ENCODE results near the gene GPR152.

GPR152 gene

GRCh38 chr11:67412495-67413179 lies 39.9 kb downstream of the GPR152 start:
- no peaks in the 10 kb centered on the region for H3K9me3 ChIP-seq (ENCODE audit: control insufficient read depth, low read depth, low read length)
- H3K4me1 ChIP-seq (ENCODE audit: control insufficient read depth, low read depth, low read length) = peaks cover 3% of the 10 kb centered on the region
- peaks cover 16% of the 10 kb centered on the region for H3K27me3 ChIP-seq (ENCODE audit: control insufficient read depth, insufficient read depth, low read length)
- H3K36me3 ChIP-seq (ENCODE audit: control insufficient read depth, low read depth, low read length) = no peaks in the 10 kb centered on the region
- no peak overlapping the region for H3K27ac ChIP-seq (ENCODE audit: low read length)
- H3K9ac ChIP-seq (ENCODE audit: low read length) = no peak overlapping the region
- no peak overlapping the region for H3K4me3 ChIP-seq (ENCODE audit: low read length)

GRCh38 chr11:67411785-67412152 lies 40.8 kb downstream of the GPR152 start:
- Histone ChIP-seq H3K9ac (ENCODE audit: low read length) (no peak overlapping the region), H3K27ac (ENCODE audit: low read length) (no peak overlapping the region), H3K9me3 (ENCODE audit: control insufficient read depth, low read depth, low read length) (no peaks in the 10 kb centered on the region), H3K27me3 (ENCODE audit: control insufficient read depth, insufficient read depth, low read length) (peaks cover 16% of the 10 kb centered on the region), H3K4me3 (ENCODE audit: low read length) (no peak overlapping the region), H3K4me1 (ENCODE audit: control insufficient read depth, low read depth, low read length) (peaks cover 3% of the 10 kb centered on the region), H3K36me3 (ENCODE audit: control insufficient read depth, low read depth, low read length) (no peaks in the 10 kb centered on the region)

- no peak overlapping the region for H3K9ac ChIP-seq (ENCODE audit: low read length)
- peaks cover 16% of the 10 kb centered on the region for H3K27me3 ChIP-seq (ENCODE audit: control insufficient read depth, insufficient read depth, low read length)
- peaks cover 3% of the 10 kb centered on the region for H3K4me1 ChIP-seq (ENCODE audit: control insufficient read depth, low read depth, low read length)
- no peak overlapping the region for H3K4me3 ChIP-seq (ENCODE audit: low read length)
- no peaks in the 10 kb centered on the region for H3K9me3 ChIP-seq (ENCODE audit: control insufficient read depth, low read depth, low read length)
- H3K36me3 ChIP-seq (ENCODE audit: control insufficient read depth, low read depth, low read length) = no peaks in the 10 kb centered on the region
- H3K27ac ChIP-seq (ENCODE audit: low read length) = no peak overlapping the region
Observed at GRCh38 chr11:67410984-67411784, 41.3 kb downstream of the GPR152 start.

GRCh38 chr11:67410369-67410831 lies 42.1 kb downstream of the GPR152 start:
- Histone ChIP-seq H3K9ac (ENCODE audit: low read length) (no peak overlapping the region), H3K27ac (ENCODE audit: low read length) (no peak overlapping the region), H3K9me3 (ENCODE audit: control insufficient read depth, low read depth, low read length) (no peaks in the 10 kb centered on the region), H3K27me3 (ENCODE audit: control insufficient read depth, insufficient read depth, low read length) (peaks cover 13% of the 10 kb centered on the region), H3K36me3 (ENCODE audit: control insufficient read depth, low read depth, low read length) (no peaks in the 10 kb centered on the region), H3K4me1 (ENCODE audit: control insufficient read depth, low read depth, low read length) (peaks cover 3% of the 10 kb centered on the region), H3K4me3 (ENCODE audit: low read length) (no peak overlapping the region)

GRCh38 chr11:67409781-67410368 lies 42.7 kb downstream of the GPR152 start:
- Histone ChIP-seq H3K4me3 (ENCODE audit: low read length) (no peak overlapping the region), H3K9me3 (ENCODE audit: control insufficient read depth, low read depth, low read length) (no peaks in the 10 kb centered on the region), H3K36me3 (ENCODE audit: control insufficient read depth, low read depth, low read length) (no peaks in the 10 kb centered on the region), H3K27me3 (ENCODE audit: control insufficient read depth, insufficient read depth, low read length) (peaks cover 9% of the 10 kb centered on the region), H3K27ac (ENCODE audit: low read length) (no peak overlapping the region), H3K4me1 (ENCODE audit: control insufficient read depth, low read depth, low read length) (peaks cover 3% of the 10 kb centered on the region), H3K9ac (ENCODE audit: low read length) (no peak overlapping the region)

- no peak overlapping the region for H3K4me3 ChIP-seq (ENCODE audit: low read length)
- H3K27ac ChIP-seq (ENCODE audit: low read length) = no peak overlapping the region
- peaks cover 3% of the 10 kb centered on the region for H3K4me1 ChIP-seq (ENCODE audit: control insufficient read depth, low read depth, low read length)
- H3K9ac ChIP-seq (ENCODE audit: low read length) = no peak overlapping the region
- H3K9me3 ChIP-seq (ENCODE audit: control insufficient read depth, low read depth, low read length) = no peaks in the 10 kb centered on the region
- no peaks in the 10 kb centered on the region for H3K36me3 ChIP-seq (ENCODE audit: control insufficient read depth, low read depth, low read length)
- H3K27me3 ChIP-seq (ENCODE audit: control insufficient read depth, insufficient read depth, low read length) = peaks cover 6% of the 10 kb centered on the region
Observed at GRCh38 chr11:67409261-67409666, 43.3 kb downstream of the GPR152 start.

GRCh38 chr11:67408437-67409200 lies 43.9 kb downstream of the GPR152 start:
- H3K27ac ChIP-seq (ENCODE audit: low read length) = no peak overlapping the region
- no peak overlapping the region for H3K9ac ChIP-seq (ENCODE audit: low read length)

GRCh38 chr11:67407688-67408163 lies 44.8 kb downstream of the GPR152 start:
- H3K27me3 ChIP-seq (ENCODE audit: control insufficient read depth, insufficient read depth, low read length) = peaks cover 6% of the 10 kb centered on the region
- peaks cover 3% of the 10 kb centered on the region for H3K4me1 ChIP-seq (ENCODE audit: control insufficient read depth, low read depth, low read length)
- H3K4me3 ChIP-seq (ENCODE audit: low read length) = no peak overlapping the region
- H3K9ac ChIP-seq (ENCODE audit: low read length) = no peak overlapping the region
- no peak overlapping the region for H3K27ac ChIP-seq (ENCODE audit: low read length)
- no peaks in the 10 kb centered on the region for H3K36me3 ChIP-seq (ENCODE audit: control insufficient read depth, low read depth, low read length)
- H3K9me3 ChIP-seq (ENCODE audit: control insufficient read depth, low read depth, low read length) = no peaks in the 10 kb centered on the region

More at GRCh38 chr11:67408437-67409200, 43.9 kb downstream of the GPR152 start:
- Histone ChIP-seq H3K36me3 (ENCODE audit: control insufficient read depth, low read depth, low read length) (no peaks in the 10 kb centered on the region), H3K4me3 (ENCODE audit: low read length) (no peak overlapping the region), H3K4me1 (ENCODE audit: control insufficient read depth, low read depth, low read length) (peaks cover 3% of the 10 kb centered on the region), H3K27me3 (ENCODE audit: control insufficient read depth, insufficient read depth, low read length) (peaks cover 6% of the 10 kb centered on the region), H3K9me3 (ENCODE audit: control insufficient read depth, low read depth, low read length) (no peaks in the 10 kb centered on the region)

GRCh38 chr11:67406969-67407687 lies 45.4 kb downstream of the GPR152 start:
- Histone ChIP-seq H3K27me3 (ENCODE audit: control insufficient read depth, insufficient read depth, low read length) (peaks cover 2% of the 10 kb centered on the region), H3K36me3 (ENCODE audit: control insufficient read depth, low read depth, low read length) (no peaks in the 10 kb centered on the region), H3K4me3 (ENCODE audit: low read length) (no peak overlapping the region), H3K9ac (ENCODE audit: low read length) (no peak overlapping the region), H3K9me3 (ENCODE audit: control insufficient read depth, low read depth, low read length) (no peaks in the 10 kb centered on the region), H3K4me1 (ENCODE audit: control insufficient read depth, low read depth, low read length) (peaks cover 6% of the 10 kb centered on the region), H3K27ac (ENCODE audit: low read length) (no peak overlapping the region)

GRCh38 chr11:67406420-67406968 lies 46.0 kb downstream of the GPR152 start:
- H3K9me3 ChIP-seq (ENCODE audit: control insufficient read depth, low read depth, low read length) = no peaks in the 10 kb centered on the region
- peaks cover 9% of the 10 kb centered on the region for H3K4me1 ChIP-seq (ENCODE audit: control insufficient read depth, low read depth, low read length)
- no peak overlapping the region for H3K4me3 ChIP-seq (ENCODE audit: low read length)
- no peaks in the 10 kb centered on the region for H3K36me3 ChIP-seq (ENCODE audit: control insufficient read depth, low read depth, low read length)
- no peak overlapping the region for H3K27ac ChIP-seq (ENCODE audit: low read length)
- H3K9ac ChIP-seq (ENCODE audit: low read length) = no peak overlapping the region
- no peaks in the 10 kb centered on the region for H3K27me3 ChIP-seq (ENCODE audit: control insufficient read depth, insufficient read depth, low read length)
